ENCODE results near the gene KIF26B. TPM values are rescaled to one million over a fixed set of nuclear protein-coding genes. Genes with fewer than 3 reads are reported as not detected.

The KIF26B gene
- total RNA-seq, 1 donor from 2014 or later, result 3.5 TPM

DNA sequence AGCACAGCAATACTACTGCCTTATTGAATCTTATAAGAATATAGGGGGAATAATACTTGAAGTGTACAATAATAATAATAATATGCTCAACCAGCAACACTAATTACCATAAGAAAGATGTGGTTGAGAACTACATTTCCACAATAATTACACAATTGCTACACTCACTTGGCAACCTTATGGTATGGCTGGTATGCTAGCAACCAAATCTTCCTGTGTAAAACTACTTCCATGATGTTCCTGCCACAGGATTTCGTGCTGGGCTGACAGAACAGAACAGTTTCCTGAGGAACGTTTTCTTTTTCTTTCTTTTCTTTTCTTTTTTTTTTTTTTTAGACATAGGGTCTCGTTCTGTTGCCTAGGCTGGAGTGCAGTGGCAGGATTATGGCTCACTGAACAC lies 50.6 kb downstream of the KIF26B start:
- TF ChIP-seq, protein P1, sequence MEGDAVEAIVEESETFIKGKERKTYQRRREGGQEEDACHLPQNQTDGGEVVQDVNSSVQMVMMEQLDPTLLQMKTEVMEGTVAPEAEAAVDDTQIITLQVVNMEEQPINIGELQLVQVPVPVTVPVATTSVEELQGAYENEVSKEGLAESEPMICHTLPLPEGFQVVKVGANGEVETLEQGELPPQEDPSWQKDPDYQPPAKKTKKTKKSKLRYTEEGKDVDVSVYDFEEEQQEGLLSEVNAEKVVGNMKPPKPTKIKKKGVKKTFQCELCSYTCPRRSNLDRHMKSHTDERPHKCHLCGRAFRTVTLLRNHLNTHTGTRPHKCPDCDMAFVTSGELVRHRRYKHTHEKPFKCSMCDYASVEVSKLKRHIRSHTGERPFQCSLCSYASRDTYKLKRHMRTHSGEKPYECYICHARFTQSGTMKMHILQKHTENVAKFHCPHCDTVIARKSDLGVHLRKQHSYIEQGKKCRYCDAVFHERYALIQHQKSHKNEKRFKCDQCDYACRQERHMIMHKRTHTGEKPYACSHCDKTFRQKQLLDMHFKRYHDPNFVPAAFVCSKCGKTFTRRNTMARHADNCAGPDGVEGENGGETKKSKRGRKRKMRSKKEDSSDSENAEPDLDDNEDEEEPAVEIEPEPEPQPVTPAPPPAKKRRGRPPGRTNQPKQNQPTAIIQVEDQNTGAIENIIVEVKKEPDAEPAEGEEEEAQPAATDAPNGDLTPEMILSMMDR (IDR thresholded peaks at IDR 0.05; ENCODE audit: borderline replicate concordance), result no peak
- no peaks in the 10 kb centered on the region for H3K27me3 ChIP-seq (ENCODE audit: low read depth)
- H3K9me3 ChIP-seq (replicated peaks), result peaks cover 25% of the 10 kb centered on the region
- no peaks in the 10 kb centered on the region for H3K36me3 ChIP-seq
- DNase-seq, result no peak
- H3K4me1 ChIP-seq, result peaks cover 5% of the 10 kb centered on the region
- no peak overlapping the region for H3K27ac ChIP-seq (replicated peaks)
- H3K4me3 ChIP-seq, result no peak overlapping the region
- intact Hi-C loops (cut with micrococcal nuclease), result no loop called here

DNA sequence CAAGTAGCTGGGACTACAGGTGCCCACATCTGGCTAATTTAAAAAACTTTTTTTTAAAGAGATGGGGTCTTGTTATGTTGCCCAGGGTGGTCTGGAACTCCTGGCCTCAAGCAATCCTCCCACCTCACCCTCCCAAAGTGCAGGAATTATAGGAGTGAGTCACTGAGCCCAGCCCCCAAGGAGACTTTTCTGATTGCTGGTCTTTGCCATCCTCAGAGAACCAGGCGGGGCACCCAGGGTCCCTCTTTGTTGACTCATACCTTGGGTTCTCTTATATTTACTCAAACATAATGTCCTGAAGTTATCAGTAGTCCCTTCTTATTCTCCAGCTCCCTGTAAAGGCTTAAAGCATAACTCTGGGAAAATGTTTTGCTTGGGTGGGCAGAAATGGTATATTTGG lies 51.1 kb downstream of the KIF26B start:
- Histone ChIP-seq H3K4me1 (peaks cover 5% of the 10 kb centered on the region), H3K4me3 (no peak overlapping the region), H3K27ac (replicated peaks) (no peak overlapping the region), H3K36me3 (no peaks in the 10 kb centered on the region), H3K27me3 (ENCODE audit: low read depth) (no peaks in the 10 kb centered on the region), H3K9me3 (replicated peaks) (peaks cover 25% of the 10 kb centered on the region)
- DNase-seq, result no peak
- TF ChIP-seq, protein P1 (IDR thresholded peaks at IDR 0.05; ENCODE audit: borderline replicate concordance), result no peak
- intact Hi-C loops (cut with micrococcal nuclease), result no loop called here

DNA sequence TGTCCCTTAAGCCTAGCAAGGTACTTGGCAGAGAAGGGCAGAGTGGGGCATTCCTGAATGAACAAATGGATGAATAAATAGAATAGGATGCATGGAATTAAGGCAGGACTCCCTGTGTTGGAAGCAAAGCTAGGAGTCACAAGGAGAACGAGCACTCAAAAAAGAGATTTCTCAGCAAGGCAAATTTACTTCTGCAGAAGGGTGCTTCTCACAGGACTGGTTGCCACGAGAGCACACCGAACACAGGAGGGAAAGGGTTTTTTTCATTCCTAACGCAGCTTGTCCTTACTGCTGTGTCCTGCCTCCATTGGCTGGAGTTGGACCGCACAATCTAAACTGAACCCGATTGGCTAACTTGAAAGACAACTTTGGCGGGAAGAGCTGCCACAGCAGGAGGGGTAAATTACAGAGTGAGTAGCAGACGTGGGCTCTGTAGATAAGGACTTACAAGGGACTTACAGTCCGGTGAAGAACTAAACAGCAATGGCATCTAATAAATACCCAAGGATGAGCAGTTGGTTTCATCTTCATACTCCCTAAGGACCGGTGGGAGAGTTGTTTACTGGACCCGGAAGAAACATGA lies 52.4 kb downstream of the KIF26B start:
- Histone ChIP-seq H3K4me3 (no peak overlapping the region), H3K27ac (replicated peaks) (no peak overlapping the region), H3K36me3 (no peaks in the 10 kb centered on the region), H3K4me1 (no peaks in the 10 kb centered on the region), H3K27me3 (ENCODE audit: low read depth) (no peaks in the 10 kb centered on the region), H3K9me3 (replicated peaks) (peaks cover 25% of the 10 kb centered on the region)
- TF ChIP-seq, protein P1 (IDR thresholded peaks at IDR 0.05; ENCODE audit: borderline replicate concordance), result no peak
- intact Hi-C loops (cut with micrococcal nuclease), result no loop called here
- DNase-seq, result no peak

DNA sequence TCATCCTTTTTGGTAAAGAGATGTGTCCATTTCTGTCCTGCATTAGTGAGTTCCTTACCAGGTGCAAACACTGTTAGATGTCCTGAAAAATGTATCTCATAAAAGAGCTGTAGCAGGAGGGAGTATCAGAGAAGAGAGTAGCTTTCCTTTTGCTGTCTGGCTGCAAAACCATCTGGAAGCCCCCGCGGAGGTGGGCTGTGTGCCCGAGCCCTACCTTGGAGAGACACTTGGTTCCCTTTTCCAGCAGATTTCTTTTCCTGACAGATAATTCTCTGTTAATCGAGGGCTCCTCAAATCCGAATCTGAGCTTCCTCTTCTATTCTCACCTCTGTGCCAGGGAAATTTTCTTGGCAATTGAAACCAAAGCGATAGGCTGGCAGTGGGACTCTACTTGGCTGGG lies 53.0 kb downstream of the KIF26B start:
- no peak overlapping the region for H3K4me3 ChIP-seq
- no peaks in the 10 kb centered on the region for H3K27me3 ChIP-seq (ENCODE audit: low read depth)
- H3K36me3 ChIP-seq, result no peaks in the 10 kb centered on the region
- peaks cover 25% of the 10 kb centered on the region for H3K9me3 ChIP-seq (replicated peaks)
- H3K27ac ChIP-seq (replicated peaks), result no peak overlapping the region
- TF ChIP-seq, protein P1 (IDR thresholded peaks at IDR 0.05; ENCODE audit: borderline replicate concordance), result no peak
- intact Hi-C loops (cut with micrococcal nuclease), result no loop called here
- H3K4me1 ChIP-seq, result no peaks in the 10 kb centered on the region
- no peak for DNase-seq

DNA sequence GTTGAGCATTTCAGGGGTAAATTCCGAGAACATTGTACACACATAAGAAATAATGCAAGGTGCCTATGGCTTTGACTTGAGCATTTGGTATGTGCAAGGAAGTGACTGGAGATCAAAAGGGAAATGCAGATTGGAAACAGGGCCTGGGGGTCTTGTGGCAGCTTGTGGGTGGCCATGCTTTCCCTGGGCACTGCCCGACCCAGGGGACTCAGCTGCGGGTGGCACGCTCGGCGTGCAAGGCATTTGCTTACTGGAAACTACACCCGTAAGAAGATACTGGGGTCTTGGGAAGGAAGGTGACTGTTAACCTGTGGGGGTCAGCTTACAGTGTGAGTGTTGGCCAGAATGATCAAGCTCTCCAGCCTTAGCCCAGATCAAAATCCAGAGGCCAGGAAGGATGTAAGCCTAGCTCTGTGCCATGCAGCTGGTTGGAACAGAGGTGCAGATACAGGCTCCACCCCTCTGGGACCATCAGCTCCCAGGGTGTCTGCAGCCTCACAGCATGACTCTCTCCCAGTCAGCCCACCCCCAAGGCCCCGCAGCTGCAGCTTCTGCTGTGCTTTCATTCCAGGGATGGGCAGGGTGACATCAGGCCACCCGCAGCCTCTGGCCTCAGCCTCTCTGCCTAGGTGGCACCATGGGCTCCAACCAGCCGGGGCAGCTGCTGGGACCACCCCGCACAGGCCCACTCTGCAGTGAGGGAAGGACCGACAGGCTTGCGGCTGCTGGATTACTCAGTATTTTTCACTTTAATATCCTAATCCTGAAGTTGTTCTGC lies 55.1 kb downstream of the KIF26B start:
- Histone ChIP-seq H3K27ac (replicated peaks) (no peak overlapping the region), H3K9me3 (replicated peaks) (peaks cover 25% of the 10 kb centered on the region), H3K27me3 (ENCODE audit: low read depth) (no peaks in the 10 kb centered on the region), H3K4me3 (no peak overlapping the region), H3K36me3 (no peaks in the 10 kb centered on the region), H3K4me1 (no peaks in the 10 kb centered on the region)
- TF ChIP-seq, protein P1 (IDR thresholded peaks at IDR 0.05; ENCODE audit: borderline replicate concordance), result no peak
- intact Hi-C loops (cut with micrococcal nuclease), result no loop called here
- DNase-seq, result no peak
